Measurements from ENCODE around the gene ELP6. TPM values are rescaled to one million over a fixed set of nuclear protein-coding genes. Genes with fewer than 3 reads are reported as not detected.
A peak's percentile ranks its signal among the peaks of the same experiment; 100 is the strongest.

ELP6 gene
- total and polyA plus RNA-seq, 9 of the 15 experiments (the other 6 are each of a cell fraction or from before 2014, with no cell fraction given), result 76.9 to 198 (median 83.3) TPM

- no peak for TF ChIP-seq MLLT1 (IDR thresholded peaks at IDR 0.05)
- peak; percentile 77 for TF ChIP-seq L3MBTL2 (IDR thresholded peaks at IDR 0.05)
- no peak for TF ChIP-seq CTBP1 (IDR thresholded peaks at IDR 0.05; ENCODE audit: borderline replicate concordance)
These were observed 9.4 kb downstream of the ELP6 start (continued) for GRCh38 chr3:47504113-47504512.

- no peak overlapping the region; a peak in 2 of 4 replicates for H3K9ac ChIP-seq (ENCODE audit: insufficient read depth in 1 of 2, low read depth in 2 of 2, low read length in 2 of 2)
- peak; percentile 99 for FAIRE-seq
- BruUV-seq (replicated peaks), result no TSS peak
- ChIA-PET POLR2A (interaction anchor here (3.2 kb wide), 1 partner anchor 9 kb away, joined by 12 read pairs; the partner anchor contains the start of gene ELP6), CTCF (ENCODE audit: low intra/inter-chr PET ratio) (no interaction called here)
- intact Hi-C loops (cut with micrococcal nuclease), result no loop called here
- H3K27ac ChIP-seq (ENCODE audit: extremely low read depth, low read depth, low read length), result peak overlapping the region; percentile 27
- H3K4me1 ChIP-seq (replicated peaks in 1 of 2; ENCODE audit: control insufficient read depth in 2 of 2, insufficient read depth in 2 of 2, low read length in 2 of 2), result peaks cover 14 to 20% of the 10 kb centered on the region in 2 experiments; a peak in 4 of 5 replicates
- peaks cover 3% of the 10 kb centered on the region for H3K9me1 ChIP-seq (ENCODE audit: control insufficient read depth, insufficient read depth, low read length)
- DNase-seq (ENCODE audit: extremely low read depth in 1 of 4, low spot score in 3 of 4), result peak; percentile 84 to 94 (median 90)
- peaks cover 73% of the 10 kb centered on the region for H3K36me3 ChIP-seq (ENCODE audit: control insufficient read depth, insufficient read depth, low read length)
- H2AFZ ChIP-seq (ENCODE audit: low read depth, low read length), result no peak overlapping the region
- peaks cover 6% of the 10 kb centered on the region; the same call in 1 of the 3 replicates for H3K79me2 ChIP-seq (ENCODE audit: control insufficient read depth, insufficient read depth, low read length)
- peak overlapping the region; percentile 20; the same call in 1 of the 2 replicates for H3K4me2 ChIP-seq (ENCODE audit: insufficient read depth, low read length)
- no peaks in the 10 kb centered on the region for H3K27me3 ChIP-seq (ENCODE audit: control insufficient read depth in 2 of 2, insufficient read depth in 2 of 2, low read length in 2 of 2)
- H3K4me3 ChIP-seq, result no peak overlapping the region
- no peaks in the 10 kb centered on the region for H3K9me3 ChIP-seq (replicated peaks; ENCODE audit: control insufficient read depth, insufficient read depth, low read depth, low read length)
- in situ Hi-C loops (cut with MboI), result no loop called here
- ATAC-seq, result peak; percentile 95
- 5% methylated on average over 2 of the region's 2 CpGs for WGBS (ENCODE audit: insufficient coverage, low coverage, missing lambda C conversion rate)
- H4K20me1 ChIP-seq (replicated peaks; ENCODE audit: control insufficient read depth, insufficient read depth, low read length), result no peaks in the 10 kb centered on the region
- TF ChIP-seq HNRNPK (IDR thresholded peaks at IDR 0.05; ENCODE audit: low read depth, low read length, poor library complexity, severe bottlenecking), result no peak
- TF ChIP-seq SMARCC2 (IDR thresholded peaks at IDR 0.05; ENCODE audit: low read depth), result peak; percentile 53; the same call in 1 of the 2 replicates
- TF ChIP-seq MXI1 (IDR thresholded peaks at IDR 0.05; ENCODE audit: low read depth, low read length), result no peak
- TF ChIP-seq LCOR (CRISPR knock-in tag; IDR thresholded peaks at IDR 0.05), result peak; percentile 63; the same call in 1 of the 2 replicates
- no peak for TF ChIP-seq FOXJ3 (CRISPR knock-in tag; IDR thresholded peaks at IDR 0.05)
- peak in 1 of 2 experiments; percentile 88; a peak in 1 of 3 replicates for TF ChIP-seq CBX3 (IDR thresholded peaks at IDR 0.05; ENCODE audit: borderline replicate concordance in 1 of 2, low read length in 2 of 2)
- TF ChIP-seq GATAD2A (IDR thresholded peaks at IDR 0.05), result peak; percentile 68; the same call in 1 of the 2 replicates
These were observed 10.5 kb downstream of the ELP6 start for GRCh38 chr3:47503033-47503432.
